HepG2 (cell line): ENCODE measurements around the gene DAPK3.
"Not testable (repeated sequence)": the region's sequence is repeated elsewhere in the genome, so short reads cannot be mapped to it uniquely, and the experiment has no call there.

ENCODE experiments used
- RBM22 ChIP-seq: fragments of 200-400 bp; formaldehyde crosslinking; optimal IDR thresholded peaks from 2 replicates; pipeline ENCODE3; 2017; ENCODE audit warnings: mild to moderate bottlenecking, low read length, moderate library complexity
- TCF7 ChIP-seq: sonication (generic); IDR thresholded peaks from 2 replicates; pipeline ENCODE4 v1.6.1; 2016; ENCODE audit warnings: antibody characterized with exemption, low read depth
- TF ChIP-seq, protein P1 (sequence below): sonication (generic); formaldehyde crosslinking; IDR thresholded peaks from 2 replicates; pipeline ENCODE4 v1.5.0; 2020; ENCODE audit warnings: missing genetic modification reagents, mild to moderate bottlenecking, borderline replicate concordance

DNA sequence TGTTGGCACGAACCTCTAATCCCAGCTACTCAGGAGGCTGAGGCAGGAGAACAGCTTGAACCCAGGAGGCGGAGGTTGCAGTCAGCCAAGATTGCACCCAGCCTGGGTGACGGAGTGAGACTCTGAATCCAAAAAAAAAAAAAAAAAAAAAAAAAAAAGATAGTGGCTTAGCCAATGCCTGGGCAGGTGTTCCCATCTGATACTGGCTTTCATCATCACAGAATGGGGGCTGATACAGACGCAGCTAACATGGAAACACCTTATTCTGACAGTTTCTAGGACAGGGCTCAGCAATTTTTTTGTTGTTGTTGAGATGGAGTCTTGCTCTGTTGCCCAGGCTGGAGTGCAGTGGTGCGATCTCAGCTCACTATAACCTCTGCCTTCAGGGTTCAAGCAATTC lies 29.9 kb upstream of the DAPK3 start:
- TF ChIP-seq TCF7, RBM22: not testable (repeated sequence)
- TF ChIP-seq, protein P1, sequence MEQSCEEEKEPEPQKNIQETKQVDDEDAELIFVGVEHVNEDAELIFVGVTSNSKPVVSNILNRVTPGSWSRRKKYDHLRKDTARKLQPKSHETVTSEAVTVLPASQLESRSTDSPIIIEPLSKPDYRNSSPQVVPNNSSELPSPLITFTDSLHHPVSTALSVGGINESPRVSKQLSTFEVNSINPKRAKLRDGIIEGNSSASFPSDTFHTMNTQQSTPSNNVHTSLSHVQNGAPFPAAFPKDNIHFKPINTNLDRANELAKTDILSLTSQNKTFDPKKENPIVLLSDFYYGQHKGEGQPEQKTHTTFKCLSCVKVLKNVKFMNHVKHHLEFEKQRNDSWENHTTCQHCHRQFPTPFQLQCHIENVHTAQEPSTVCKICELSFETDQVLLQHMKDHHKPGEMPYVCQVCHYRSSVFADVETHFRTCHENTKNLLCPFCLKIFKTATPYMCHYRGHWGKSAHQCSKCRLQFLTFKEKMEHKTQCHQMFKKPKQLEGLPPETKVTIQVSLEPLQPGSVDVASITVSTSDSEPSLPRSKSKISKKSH = not testable (repeated sequence)
